Upper lobe of left lung (tissue), 6 donors: Measurements from ENCODE around the gene PVALEF. TPM values are rescaled to one million over a fixed set of nuclear protein-coding genes. Genes with fewer than 3 reads are reported as not detected.

Experiments
- ATAC-seq, 2 donors: fragments of 200-7000 bp; cut with Tn5 transposase; one replicate each; pipeline ENCODE4 v1.9.1; 2022; ENCODE audit warnings: mild to moderate bottlenecking in 2 of 2, moderate library complexity in 2 of 2; ENCODE audit not compliant: low FRiP score in 2 of 2
- DNase-seq, 2 donors: peaks; one replicate each; pipeline ENCODE4 v3.0.0-alpha.2; 2019 to 2020
- H3K27ac ChIP-seq, 4 donors: fragments of 200-600 bp; sonication (generic); one replicate each; pipeline ENCODE4 v1.5.1; 2016 to 2019
- H3K27me3 ChIP-seq, 4 donors: fragments of 200-600 bp; sonication (generic); one replicate each; pipeline ENCODE4 v1.5.1; 2017 to 2019
- H3K36me3 ChIP-seq, 4 donors: fragments of 200-600 bp; sonication (generic); one replicate each; pipeline ENCODE4 v1.5.1; 2016 to 2019
- H3K4me1 ChIP-seq, 4 donors: fragments of 200-600 bp; sonication (generic); one replicate each; pipeline ENCODE4 v1.5.1; 2018 to 2019
- H3K4me3 ChIP-seq, 4 donors: fragments of 200-600 bp; sonication (generic); one replicate each; pipeline ENCODE4 v1.5.1; 2017 to 2019; ENCODE audit warnings: mild to moderate bottlenecking in 2 of 4, moderate library complexity in 1 of 4
- H3K9me3 ChIP-seq, 4 donors: fragments of 200-600 bp; sonication (generic); one replicate each; pipeline ENCODE4 v1.5.1; 2018 to 2019
- CTCF ChIP-seq, 6 experiments: fragments of 450-650 bp in 4 of 6; fragments of 200-600 bp in 2 of 6; sonication (generic) in 2 of 6; IDR thresholded peaks; one replicate each; pipeline ENCODE4 v1.5.1; 2016 to 2019; ENCODE audit warnings: antibody characterized with exemption in 6 of 6
- EP300 ChIP-seq, 4 donors: sonication (generic); formaldehyde crosslinking; IDR thresholded peaks; one replicate each; pipeline ENCODE4 v1.5.1; 2017; ENCODE audit warnings: antibody characterized with exemption in 4 of 4, control low read depth in 2 of 4
- POLR2A ChIP-seq, 4 donors: fragments of 450-650 bp; IDR thresholded peaks; one replicate each; pipeline ENCODE4 v1.5.1; 2016 to 2017; ENCODE audit warnings: antibody characterized with exemption in 4 of 4, mild to moderate bottlenecking in 2 of 4
- POLR2AphosphoS5 ChIP-seq, 2 donors: sonication (generic); formaldehyde crosslinking; IDR thresholded peaks; one replicate each; pipeline ENCODE4 v1.5.1; 2017; ENCODE audit warnings: antibody characterized with exemption in 2 of 2
- WGBS, 2 donors: methylation state at CpG; one replicate each; pipeline ENCODE4 v1.1.5; 2017 to 2018; 5-methylcytosine and 5-hydroxymethylcytosine counted together
- total RNA-seq, 6 donors: library from RNA; depleted of rRNA in 4 of 6; stranded (reverse); fragments of >200 nt in 4 of 6; gene quantifications; one replicate each; pipeline versions ENCODE4 v1.1.0 to v1.2.1, GENCODE V29; 2016 to 2021
- donor health status: DM: no; HTN: no; CAD: no; lungs with moderate emphysema.
- donor health status: DM: no; HTN: yes; CAD: no; lungs with severe emphysema.

The PVALEF gene
- total RNA-seq, 6 donors from 2014 or later, result not detected

DNA sequence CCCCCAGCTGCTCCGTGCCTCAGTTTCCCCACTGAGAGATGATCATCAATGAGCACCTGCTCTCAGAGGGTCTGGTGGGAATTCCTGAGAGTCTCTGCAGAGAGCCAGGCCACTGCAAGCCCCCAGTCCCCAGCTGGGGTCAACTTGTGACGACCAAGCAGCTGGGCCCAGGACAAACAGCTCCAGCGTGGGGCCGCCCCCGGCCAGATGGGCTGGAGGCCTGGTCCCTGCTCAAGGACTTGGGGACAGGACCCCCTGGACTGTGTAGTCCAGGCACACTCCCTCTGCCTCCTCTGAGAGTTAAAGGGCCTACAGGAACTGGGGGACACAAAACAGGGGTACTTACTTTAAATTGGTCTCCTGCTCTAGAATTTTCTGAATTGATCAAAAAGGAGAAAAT lies 17.3 kb downstream of the PVALEF start:
- Histone ChIP-seq H3K9me3 (no peaks in the 10 kb centered on the region), H3K4me3 (no peak overlapping the region), H3K27me3 (no peaks in the 10 kb centered on the region), H3K27ac (no peak overlapping the region), H3K36me3 (no peaks in the 10 kb centered on the region), H3K4me1 (no peaks in the 10 kb centered on the region)
- WGBS, 2 donors, result 87 to 93% methylated on average over 5 of the region's 5 CpGs
- TF ChIP-seq POLR2A (IDR thresholded peaks at IDR 0.05) (no peak), EP300 (IDR thresholded peaks at IDR 0.05) (no peak), POLR2AphosphoS5 (IDR thresholded peaks at IDR 0.05) (no peak), CTCF (IDR thresholded peaks at IDR 0.05) (no peak)
- ATAC-seq (no peak), DNase-seq (peak in 1 of 2 donors; percentile 68)

- Histone ChIP-seq H3K27ac (no peak overlapping the region), H3K27me3 (no peaks in the 10 kb centered on the region), H3K4me1 (no peaks in the 10 kb centered on the region), H3K36me3 (no peaks in the 10 kb centered on the region), H3K4me3 (no peak overlapping the region), H3K9me3 (no peaks in the 10 kb centered on the region)
- 89 to 93% methylated on average over 3 to 10 of the region's 10 CpGs for WGBS, 2 donors
- DNase-seq (peak in 1 of 2 donors; percentile 55), ATAC-seq (no peak)
- TF ChIP-seq CTCF (IDR thresholded peaks at IDR 0.05) (no peak), POLR2A (IDR thresholded peaks at IDR 0.05) (no peak), EP300 (IDR thresholded peaks at IDR 0.05) (no peak), POLR2AphosphoS5 (IDR thresholded peaks at IDR 0.05) (no peak)
Observed at GRCh38 chr17:81183316-81183715, 18.0 kb downstream of the PVALEF start.

GRCh38 chr17:81183807-81184206 lies 18.5 kb downstream of the PVALEF start:
- ATAC-seq, result no peak
- Histone ChIP-seq H3K36me3 (no peaks in the 10 kb centered on the region), H3K27me3 (no peaks in the 10 kb centered on the region), H3K4me3 (no peak overlapping the region), H3K4me1 (no peaks in the 10 kb centered on the region), H3K27ac (no peak overlapping the region), H3K9me3 (no peaks in the 10 kb centered on the region)
- 91 to 94% methylated on average over 8 to 10 of the region's 11 CpGs for WGBS, 2 donors
- DNase-seq, result peak in 1 of 2 donors; percentile 38
- TF ChIP-seq POLR2AphosphoS5 (IDR thresholded peaks at IDR 0.05), result no peak
- TF ChIP-seq EP300 (IDR thresholded peaks at IDR 0.05), result no peak
- TF ChIP-seq POLR2A (IDR thresholded peaks at IDR 0.05), result no peak
- no peak for TF ChIP-seq CTCF (IDR thresholded peaks at IDR 0.05)

GRCh38 chr17:81184555-81184954 lies 19.2 kb downstream of the PVALEF start:
- TF ChIP-seq EP300 (IDR thresholded peaks at IDR 0.05), result no peak
- TF ChIP-seq CTCF (IDR thresholded peaks at IDR 0.05), result no peak
- TF ChIP-seq POLR2AphosphoS5 (IDR thresholded peaks at IDR 0.05), result no peak
- TF ChIP-seq POLR2A (IDR thresholded peaks at IDR 0.05), result no peak
- peak in 1 of 2 donors; percentile 66 for DNase-seq
- H3K4me3 ChIP-seq, result no peak overlapping the region
- no peak for ATAC-seq
- H3K27me3 ChIP-seq, result no peaks in the 10 kb centered on the region
- H3K4me1 ChIP-seq, result no peaks in the 10 kb centered on the region
- WGBS, 2 donors, result 25 to 40% methylated on average over 7 to 15 of the region's 15 CpGs
- no peak overlapping the region for H3K27ac ChIP-seq
- peaks cover 0 to 4% (median 1%) of the 10 kb centered on the region in 4 donors for H3K36me3 ChIP-seq
- H3K9me3 ChIP-seq, result no peaks in the 10 kb centered on the region

- Histone ChIP-seq H3K36me3 (peaks cover 0 to 15% (median 5%) of the 10 kb centered on the region in 4 donors), H3K27ac (no peak overlapping the region), H3K4me1 (no peaks in the 10 kb centered on the region), H3K4me3 (no peak overlapping the region), H3K9me3 (no peaks in the 10 kb centered on the region), H3K27me3 (no peaks in the 10 kb centered on the region)
- ATAC-seq (no peak), DNase-seq (no peak)
- TF ChIP-seq EP300 (IDR thresholded peaks at IDR 0.05) (no peak), POLR2A (IDR thresholded peaks at IDR 0.05) (no peak), CTCF (IDR thresholded peaks at IDR 0.05) (no peak), POLR2AphosphoS5 (IDR thresholded peaks at IDR 0.05) (no peak)
- 71 to 79% methylated on average over 3 to 5 of the region's 7 CpGs for WGBS, 2 donors
Observed at GRCh38 chr17:81186203-81186602, 20.9 kb downstream of the PVALEF start.
